ENCODE data around the gene CWH43.
A peak's percentile ranks its signal among the peaks of the same experiment; 100 is the strongest.

CWH43 gene

DNA sequence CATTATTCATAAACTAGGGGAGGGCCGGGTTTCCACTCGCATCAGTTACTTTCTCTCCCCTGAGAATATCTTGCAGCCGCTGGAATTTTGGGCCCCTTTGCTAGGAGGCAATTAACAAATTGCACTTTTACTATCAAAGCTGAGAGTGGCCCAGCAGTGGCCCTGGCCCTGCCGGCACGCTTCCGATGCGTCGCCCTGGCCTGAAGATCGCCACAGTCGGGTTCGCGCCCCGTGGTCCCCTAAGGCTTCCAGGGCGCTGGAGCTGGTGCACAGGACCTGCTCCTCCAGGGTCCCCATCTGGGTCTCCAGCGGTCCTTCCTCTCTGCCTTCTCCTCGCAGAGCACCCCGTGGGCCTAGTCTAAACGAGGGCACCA, 486 bp upstream of the CWH43 start:
- DNase-seq = peak; percentile 2
- Mint-ChIP-seq H3K9me3 (peaks cover 48% of the 10 kb centered on the region), H3K27me3 (ENCODE audit: low read depth, poor library complexity) (peaks cover 84% of the 10 kb centered on the region), H3K4me3 (peak overlapping the region; percentile 36), H3K27ac (no peak overlapping the region), H3K4me1 (no peaks in the 10 kb centered on the region), H3K36me3 (ENCODE audit: low read depth) (no peaks in the 10 kb centered on the region)
- TF ChIP-seq, protein P1, sequence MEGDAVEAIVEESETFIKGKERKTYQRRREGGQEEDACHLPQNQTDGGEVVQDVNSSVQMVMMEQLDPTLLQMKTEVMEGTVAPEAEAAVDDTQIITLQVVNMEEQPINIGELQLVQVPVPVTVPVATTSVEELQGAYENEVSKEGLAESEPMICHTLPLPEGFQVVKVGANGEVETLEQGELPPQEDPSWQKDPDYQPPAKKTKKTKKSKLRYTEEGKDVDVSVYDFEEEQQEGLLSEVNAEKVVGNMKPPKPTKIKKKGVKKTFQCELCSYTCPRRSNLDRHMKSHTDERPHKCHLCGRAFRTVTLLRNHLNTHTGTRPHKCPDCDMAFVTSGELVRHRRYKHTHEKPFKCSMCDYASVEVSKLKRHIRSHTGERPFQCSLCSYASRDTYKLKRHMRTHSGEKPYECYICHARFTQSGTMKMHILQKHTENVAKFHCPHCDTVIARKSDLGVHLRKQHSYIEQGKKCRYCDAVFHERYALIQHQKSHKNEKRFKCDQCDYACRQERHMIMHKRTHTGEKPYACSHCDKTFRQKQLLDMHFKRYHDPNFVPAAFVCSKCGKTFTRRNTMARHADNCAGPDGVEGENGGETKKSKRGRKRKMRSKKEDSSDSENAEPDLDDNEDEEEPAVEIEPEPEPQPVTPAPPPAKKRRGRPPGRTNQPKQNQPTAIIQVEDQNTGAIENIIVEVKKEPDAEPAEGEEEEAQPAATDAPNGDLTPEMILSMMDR (IDR thresholded peaks at IDR 0.05) = no peak

GRCh38 chr4:48986654-48987164, 634 bp downstream of the CWH43 start:
- Mint-ChIP-seq H3K9me3 (peaks cover 46% of the 10 kb centered on the region), H3K4me3 (peak overlapping the region; percentile 14), H3K4me1 (no peaks in the 10 kb centered on the region), H3K36me3 (ENCODE audit: low read depth) (no peaks in the 10 kb centered on the region), H3K27ac (no peak overlapping the region), H3K27me3 (ENCODE audit: low read depth, poor library complexity) (peaks cover 78% of the 10 kb centered on the region)
- TF ChIP-seq, protein P1 (IDR thresholded peaks at IDR 0.05) = no peak
- no peak for DNase-seq

DNA sequence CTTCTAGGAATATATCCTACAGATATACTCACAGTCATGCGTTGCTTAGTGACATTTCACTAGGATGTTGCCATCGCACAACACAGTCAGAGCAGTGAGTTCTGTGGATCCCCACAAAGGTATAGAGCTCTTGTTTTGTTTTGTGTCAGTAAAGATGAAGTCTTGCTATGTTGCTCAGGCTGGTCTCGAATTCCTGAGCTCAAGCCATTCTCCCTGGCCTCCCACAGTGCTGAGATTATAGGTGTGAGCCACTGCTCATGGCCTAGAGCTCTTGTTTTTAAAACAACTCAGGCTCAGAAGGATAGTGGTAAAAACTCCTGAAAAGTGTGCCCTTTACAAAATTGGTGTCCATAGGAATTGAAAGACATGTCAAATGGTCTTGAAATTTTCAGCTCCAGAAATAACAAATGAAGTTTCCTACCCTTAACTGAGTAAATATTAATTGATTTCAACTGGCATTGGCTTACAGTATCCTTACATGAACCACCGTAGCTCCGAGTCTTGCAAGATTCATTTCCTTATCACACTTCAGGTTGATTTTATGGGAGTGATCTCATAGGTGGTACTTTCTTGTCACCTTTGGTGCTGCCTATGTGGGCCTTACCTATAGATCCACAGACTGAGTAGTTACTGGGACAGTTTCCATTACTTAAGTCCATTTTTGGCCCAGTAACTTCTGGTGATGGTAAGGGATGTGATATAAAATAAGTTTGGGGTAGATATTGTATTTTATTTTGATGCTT, 3.6 kb downstream of the CWH43 start:
- Mint-ChIP-seq H3K27me3 (ENCODE audit: low read depth, poor library complexity) (peaks cover 57% of the 10 kb centered on the region), H3K4me1 (no peaks in the 10 kb centered on the region), H3K36me3 (ENCODE audit: low read depth) (no peaks in the 10 kb centered on the region), H3K27ac (no peak overlapping the region), H3K4me3 (no peak overlapping the region), H3K9me3 (peaks cover 32% of the 10 kb centered on the region)
- TF ChIP-seq, protein P1 (IDR thresholded peaks at IDR 0.05) = no peak
- DNase-seq = no peak

- no peak overlapping the region for H3K27ac Mint-ChIP-seq
- no peak overlapping the region for H3K4me3 Mint-ChIP-seq
- H3K27me3 Mint-ChIP-seq (ENCODE audit: low read depth, poor library complexity) = peaks cover 39% of the 10 kb centered on the region
- H3K4me1 Mint-ChIP-seq = no peaks in the 10 kb centered on the region
- DNase-seq = no peak
- no peaks in the 10 kb centered on the region for H3K36me3 Mint-ChIP-seq (ENCODE audit: low read depth)
- peaks cover 30% of the 10 kb centered on the region for H3K9me3 Mint-ChIP-seq
- TF ChIP-seq, protein P1 (IDR thresholded peaks at IDR 0.05) = no peak
Measured at GRCh38 chr4:48991357-48991756, 5.3 kb downstream of the CWH43 start.

DNA sequence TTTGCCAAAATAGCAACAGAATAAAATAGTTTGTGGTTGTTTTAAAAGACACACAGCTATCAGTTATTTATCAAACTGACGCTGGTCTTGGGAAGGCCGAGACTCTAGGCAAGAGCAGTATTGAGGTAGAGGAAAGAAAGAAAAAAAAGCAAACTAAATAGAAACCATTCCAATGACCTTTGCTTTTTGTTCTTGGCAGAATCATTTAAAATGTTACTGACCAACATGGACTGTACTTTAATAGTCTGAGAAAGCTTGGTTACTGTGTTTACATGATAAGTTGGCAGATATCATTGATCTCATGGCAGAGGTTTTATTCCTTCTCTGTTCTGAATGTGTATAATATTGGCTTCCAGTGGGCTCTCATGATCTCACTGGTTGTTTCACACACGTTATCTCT, 11.9 kb downstream of the CWH43 start:
- Mint-ChIP-seq H3K9me3 (peaks cover 39% of the 10 kb centered on the region), H3K27me3 (ENCODE audit: low read depth, poor library complexity) (no peaks in the 10 kb centered on the region), H3K36me3 (ENCODE audit: low read depth) (no peaks in the 10 kb centered on the region), H3K4me1 (no peaks in the 10 kb centered on the region), H3K4me3 (no peak overlapping the region), H3K27ac (no peak overlapping the region)
- no peak for DNase-seq
- TF ChIP-seq, protein P1 (IDR thresholded peaks at IDR 0.05) = no peak

DNA sequence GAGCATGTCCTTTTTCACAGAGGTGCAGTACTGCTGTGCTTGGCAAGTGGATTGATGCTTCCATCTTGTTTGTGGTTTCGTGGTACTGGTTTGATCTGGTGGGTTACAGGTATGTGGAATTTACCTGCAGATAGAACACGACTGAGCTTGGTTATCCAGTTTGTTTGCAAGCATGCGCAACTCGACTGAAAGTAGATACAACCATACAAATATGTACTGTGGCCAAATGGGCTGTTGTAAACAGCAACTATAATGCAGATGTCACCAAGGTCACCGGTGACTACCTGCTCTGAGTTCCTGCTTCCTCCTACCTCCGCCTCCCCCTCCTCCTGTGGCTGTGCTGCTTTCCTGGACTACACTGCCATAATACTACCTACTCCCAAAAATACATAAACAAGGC, 12.4 kb downstream of the CWH43 start:
- no peaks in the 10 kb centered on the region for H3K4me1 Mint-ChIP-seq
- H3K36me3 Mint-ChIP-seq (ENCODE audit: low read depth) = no peaks in the 10 kb centered on the region
- H3K9me3 Mint-ChIP-seq = peaks cover 35% of the 10 kb centered on the region
- DNase-seq = no peak
- H3K27ac Mint-ChIP-seq = no peak overlapping the region
- TF ChIP-seq, protein P1 (IDR thresholded peaks at IDR 0.05) = no peak
- no peak overlapping the region for H3K4me3 Mint-ChIP-seq
- no peaks in the 10 kb centered on the region for H3K27me3 Mint-ChIP-seq (ENCODE audit: low read depth, poor library complexity)

Measured in nephron progenitor cell (in vitro differentiated cells).